COR-L47 (cell line): ENCODE data around the gene AUTS2.

Source experiments
- DNase-seq: peaks from one replicate; lab custom pipeline; 2025; lab: John Stamatoyannopoulos, UW

AUTS2 gene

GRCh38 chr7:70744492-70744891 is 1146.2 kb downstream of the AUTS2 start:
- DNase-seq: no peak

GRCh38 chr7:70749831-70750230 is 1151.6 kb downstream of the AUTS2 start:
- no peak for DNase-seq

DNA sequence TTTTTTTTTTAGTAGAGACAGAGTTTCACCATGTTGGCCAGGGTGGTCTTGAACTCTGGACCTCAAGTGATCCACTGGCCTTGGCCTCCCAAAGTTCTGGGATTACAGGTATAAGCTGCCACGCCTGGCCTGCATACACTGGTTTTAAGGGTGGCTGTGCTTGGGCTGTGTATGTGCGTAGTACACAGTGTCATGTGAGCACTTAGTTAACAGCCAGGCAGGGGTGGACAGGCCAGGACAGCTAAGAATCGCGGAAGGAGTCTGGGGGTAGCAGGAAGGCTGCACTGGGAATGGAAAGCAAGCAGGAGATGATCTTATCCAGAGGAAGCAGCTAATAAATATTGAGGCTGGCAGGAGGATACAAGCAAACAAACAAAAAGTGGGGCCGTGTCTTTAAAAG is 1153.6 kb downstream of the AUTS2 start:
- DNase-seq: no peak

DNA sequence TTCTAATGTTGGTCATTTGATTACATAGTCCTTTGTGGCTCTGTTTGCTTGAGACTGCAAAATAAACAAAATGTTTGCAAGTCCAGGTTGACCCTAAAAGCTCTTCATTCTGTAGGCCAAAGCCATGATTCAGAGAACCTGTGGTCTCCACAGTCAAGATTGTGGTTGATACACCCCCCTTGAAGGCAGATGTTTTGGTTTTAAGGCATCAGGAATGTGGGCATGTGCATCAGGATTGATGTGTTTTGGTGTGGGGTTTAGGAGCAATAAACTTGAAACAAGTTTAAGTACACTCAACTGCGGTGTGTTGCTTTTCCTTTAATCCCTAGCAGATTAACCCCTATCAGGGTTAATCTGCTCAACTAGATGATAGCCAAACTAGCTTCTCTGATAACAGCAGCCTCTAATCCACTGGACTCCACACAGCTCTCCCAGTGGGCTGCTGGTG is 1154.5 kb downstream of the AUTS2 start:
- DNase-seq: no peak

GRCh38 chr7:70756789-70757188 is 1158.5 kb downstream of the AUTS2 start:
- no peak for DNase-seq

- DNase-seq: no peak
Measured at GRCh38 chr7:70758646-70759045, 1160.4 kb downstream of the AUTS2 start.

GRCh38 chr7:70759674-70760073 is 1161.4 kb downstream of the AUTS2 start:
- no peak for DNase-seq

DNA sequence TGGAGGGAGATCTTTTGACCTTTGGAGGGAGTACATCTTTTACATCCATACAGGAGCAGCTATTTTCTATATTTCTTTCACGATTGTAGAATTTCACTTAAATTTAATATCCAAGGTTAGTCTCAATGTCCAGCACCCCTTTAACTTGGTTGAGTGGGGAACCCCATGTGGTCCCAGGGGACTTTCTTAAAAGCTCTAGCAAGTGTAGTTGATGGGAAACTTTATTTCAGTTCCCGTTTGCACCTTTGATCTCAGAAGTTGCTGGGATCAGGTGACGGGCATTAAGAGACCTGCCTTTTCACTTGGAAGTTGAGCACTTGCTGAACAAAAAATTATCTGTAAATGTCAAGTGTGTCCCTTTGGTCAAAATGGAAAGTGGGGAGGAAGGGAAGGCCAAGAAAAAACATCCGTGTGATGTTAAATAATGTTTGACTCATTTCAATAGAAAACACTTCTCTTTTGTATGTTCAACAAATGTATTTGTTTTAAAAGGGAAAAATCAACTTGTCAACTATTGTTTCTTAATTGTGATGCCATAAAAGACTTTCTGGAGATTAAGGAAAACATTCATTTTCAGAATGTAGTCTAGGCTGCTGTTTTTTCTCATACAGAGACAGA is 1163.5 kb downstream of the AUTS2 start:
- DNase-seq: no peak

DNA sequence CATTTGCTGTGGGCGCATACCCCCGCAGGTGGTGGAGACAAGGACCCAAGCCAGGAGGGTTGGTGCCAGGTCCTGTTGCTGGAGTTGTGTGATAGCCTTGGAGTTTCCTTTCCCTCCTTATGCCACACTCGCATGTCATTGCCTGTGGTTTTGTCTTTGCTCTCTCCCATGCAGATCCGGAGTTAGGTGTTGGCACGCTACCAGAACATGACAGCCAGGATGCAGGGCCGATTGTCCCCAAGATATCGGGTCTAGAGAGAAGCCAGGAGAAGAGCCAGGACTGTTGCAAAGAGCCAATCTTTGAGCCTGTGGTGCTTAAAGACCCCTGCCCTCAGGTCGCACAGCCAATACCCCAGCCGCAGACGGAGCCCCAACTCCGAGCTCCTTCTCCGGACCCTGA is 1164.4 kb downstream of the AUTS2 start:
- no peak for DNase-seq

- no peak for DNase-seq
Measured at GRCh38 chr7:70763961-70764691, 1165.9 kb downstream of the AUTS2 start.

GRCh38 chr7:70764701-70765208 is 1166.5 kb downstream of the AUTS2 start:
- no peak for DNase-seq

- no peak for DNase-seq
Measured at GRCh38 chr7:70765651-70766050, 1167.4 kb downstream of the AUTS2 start.

- DNase-seq: no peak
Measured at GRCh38 chr7:70766109-70766508, 1167.8 kb downstream of the AUTS2 start.

GRCh38 chr7:70766694-70767093 is 1168.4 kb downstream of the AUTS2 start:
- DNase-seq: no peak

DNA sequence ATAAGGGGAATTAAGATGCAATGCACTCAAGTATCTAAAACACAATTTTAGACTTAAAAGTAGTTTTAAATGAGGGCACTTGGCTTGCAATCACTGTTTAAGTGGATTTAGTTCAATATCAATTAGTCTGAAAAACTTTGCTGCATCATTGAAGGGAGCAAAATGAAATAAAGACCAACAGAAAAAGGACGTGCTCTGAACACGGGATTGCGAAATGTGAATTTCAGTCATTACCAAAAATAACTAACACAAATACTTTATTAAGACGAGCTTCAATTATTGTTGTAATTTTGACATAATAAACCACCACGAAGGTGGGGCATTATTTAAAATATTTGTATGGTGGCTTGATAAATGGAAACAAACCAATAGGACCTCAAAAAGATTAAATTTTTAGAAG is 1171.9 kb downstream of the AUTS2 start:
- no peak for DNase-seq

GRCh38 chr7:70771451-70771850 is 1173.2 kb downstream of the AUTS2 start:
- no peak for DNase-seq

- DNase-seq: no peak
Measured at GRCh38 chr7:70772891-70773290, 1174.6 kb downstream of the AUTS2 start.

DNA sequence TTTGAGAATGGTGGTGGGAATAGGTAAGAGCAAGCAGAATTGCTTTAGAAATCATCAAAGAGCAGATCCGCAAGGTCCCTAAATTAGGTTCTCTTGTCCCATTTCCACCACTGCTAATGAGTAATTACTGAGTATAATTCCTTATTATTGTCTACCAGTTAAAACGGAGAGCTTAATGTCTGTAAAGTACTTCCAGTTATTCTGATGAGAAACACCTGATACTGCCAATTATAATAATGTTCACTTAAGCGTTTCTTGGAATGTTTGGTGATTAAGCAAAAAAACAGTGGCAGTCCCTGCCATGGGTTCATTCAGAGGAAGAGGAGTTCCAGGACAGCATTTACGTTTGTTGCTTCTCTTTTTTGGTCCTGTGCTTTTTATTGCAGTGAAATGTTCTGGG is 1175.1 kb downstream of the AUTS2 start:
- no peak for DNase-seq

DNA sequence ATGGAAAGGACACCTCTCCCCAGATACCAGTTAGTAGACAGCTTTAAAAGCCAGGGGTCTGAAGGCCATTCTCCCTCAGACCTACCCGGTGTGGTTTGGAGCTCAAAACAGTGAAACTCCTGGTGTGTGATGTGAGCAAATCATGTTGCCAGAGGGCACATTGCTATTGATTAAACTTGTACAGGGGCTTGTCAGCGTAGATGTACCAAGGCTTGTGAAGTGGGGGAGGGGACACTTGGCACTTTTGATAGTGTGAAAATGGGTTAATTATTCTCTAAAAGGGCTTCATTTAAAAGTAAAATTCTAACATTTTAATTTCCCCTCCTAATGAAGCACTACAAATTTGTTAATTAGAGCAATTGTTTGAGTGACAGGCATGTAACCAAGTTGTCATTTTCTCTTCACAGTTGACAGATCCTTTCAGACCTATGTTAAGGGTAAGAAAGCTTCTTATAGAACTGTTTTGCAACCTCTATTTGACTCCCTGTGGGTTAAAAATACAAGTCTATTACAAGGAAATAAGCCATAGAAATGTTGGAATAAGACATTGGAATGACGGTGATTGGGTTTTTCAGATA is 1176.8 kb downstream of the AUTS2 start:
- no peak for DNase-seq

GRCh38 chr7:70775570-70776156 is 1177.4 kb downstream of the AUTS2 start:
- no peak for DNase-seq

GRCh38 chr7:70776627-70777101 is 1178.4 kb downstream of the AUTS2 start:
- no peak for DNase-seq

DNA sequence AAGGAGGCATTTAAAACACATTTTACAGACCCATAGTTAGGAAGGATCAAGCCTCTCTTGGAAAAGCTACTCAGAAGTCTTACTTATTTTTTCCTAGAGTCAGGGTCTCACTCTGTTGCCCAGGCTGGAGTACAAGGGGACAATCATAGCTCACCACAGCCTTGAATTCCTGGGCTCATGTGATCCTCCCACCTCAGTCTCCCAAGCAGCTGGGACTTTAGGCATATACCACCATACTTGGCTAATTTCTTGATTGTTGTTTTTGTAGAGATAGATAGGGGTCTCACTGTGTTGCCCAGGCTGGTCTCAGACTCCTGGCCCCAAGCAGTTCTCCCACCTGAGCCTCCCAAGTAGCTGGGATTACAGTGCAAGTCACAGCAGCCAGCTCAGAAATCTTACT is 1179.0 kb downstream of the AUTS2 start:
- no peak for DNase-seq

DNA sequence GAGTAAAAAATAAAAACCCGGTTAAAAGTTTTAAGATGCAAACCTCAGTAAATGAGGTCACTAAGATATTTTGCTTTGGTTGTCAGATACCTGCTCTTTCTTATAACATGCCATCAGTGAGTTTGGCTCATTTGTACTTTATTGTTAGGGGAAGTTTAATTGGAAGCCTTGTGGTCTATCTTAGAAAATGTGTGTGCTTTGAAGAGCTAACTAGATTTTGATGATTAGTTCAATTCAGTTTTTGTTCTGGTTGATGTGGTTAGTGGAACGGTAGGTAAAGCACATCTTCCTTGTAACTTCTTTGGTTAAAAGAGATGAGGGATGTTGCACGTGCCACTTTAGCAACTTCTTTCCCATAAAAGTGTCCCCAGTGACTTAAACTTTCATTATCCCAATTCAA is 1180.3 kb downstream of the AUTS2 start:
- DNase-seq: no peak
